Thoracic aorta (tissue), 2 donors: ENCODE results near the gene DEPDC1B. TPM values are rescaled to one million over a fixed set of nuclear protein-coding genes. Genes with fewer than 3 reads are reported as not detected.
"Not testable (repeated sequence)": the region's sequence is repeated elsewhere in the genome, so short reads cannot be mapped to it uniquely, and the experiment has no call there.

Source experiments
- ATAC-seq: fragments of 150-250 bp; one replicate; pipeline ENCODE4 v1.8.0; 2017; ENCODE audit warnings: low read depth; ENCODE audit not compliant: insufficient number of reproducible peaks, low FRiP score
- DNase-seq: peaks from one replicate; pipeline ENCODE4 v3.0.0-alpha.2; 2020; ENCODE audit warnings: low spot score
- H3K27ac ChIP-seq, 2 donors: fragments of 200-600 bp; sonication (generic); 1 replicate in 1 of 2; 2 replicates in 1 of 2; pipeline ENCODE4 v1.5.1; 2016; ENCODE audit warnings: mild to moderate bottlenecking in 2 of 2, moderate library complexity in 2 of 2
- H3K27me3 ChIP-seq: fragments of 200-600 bp; sonication (generic); replicated peaks from 2 replicates; pipeline ENCODE4 v1.6.0; 2016; ENCODE audit warnings: mild to moderate bottlenecking; ENCODE audit not compliant: insufficient read depth
- H3K36me3 ChIP-seq: fragments of 200-600 bp; sonication (generic); one replicate; pipeline ENCODE4 v1.5.1; 2016
- H3K4me1 ChIP-seq, 2 donors: fragments of 200-600 bp; sonication (generic); 1 replicate in 1 of 2; 2 replicates in 1 of 2; pipeline versions ENCODE4 v1.5.1 to v1.6.0; 2016; ENCODE audit warnings: low read depth in 2 of 2, mild to moderate bottlenecking in 1 of 2; ENCODE audit not compliant: control insufficient read depth in 1 of 2
- H3K4me3 ChIP-seq: fragments of 200-600 bp; sonication (generic); 2 replicates; pipeline ENCODE4 v1.5.1; 2016; ENCODE audit warnings: mild to moderate bottlenecking
- H3K9me3 ChIP-seq: fragments of 200-600 bp; sonication (generic); 2 replicates; pipeline ENCODE4 v1.5.1; 2016
- total RNA-seq, 2 donors: library from RNA; depleted of rRNA; stranded (reverse); fragments of >200 nt; gene quantifications; one replicate each; pipeline versions ENCODE4 v1.1.0 to v1.2.3, GENCODE V29; 2016
- TF ChIP-seq, protein P1 (sequence below): fragments of 200-600 bp; sonication (generic); IDR thresholded peaks from one replicate; pipeline ENCODE4 v1.5.1; 2019; ENCODE audit warnings: antibody characterized with exemption

The DEPDC1B gene
- total RNA-seq, 2 donors from 2014 or later: not detected

DNA sequence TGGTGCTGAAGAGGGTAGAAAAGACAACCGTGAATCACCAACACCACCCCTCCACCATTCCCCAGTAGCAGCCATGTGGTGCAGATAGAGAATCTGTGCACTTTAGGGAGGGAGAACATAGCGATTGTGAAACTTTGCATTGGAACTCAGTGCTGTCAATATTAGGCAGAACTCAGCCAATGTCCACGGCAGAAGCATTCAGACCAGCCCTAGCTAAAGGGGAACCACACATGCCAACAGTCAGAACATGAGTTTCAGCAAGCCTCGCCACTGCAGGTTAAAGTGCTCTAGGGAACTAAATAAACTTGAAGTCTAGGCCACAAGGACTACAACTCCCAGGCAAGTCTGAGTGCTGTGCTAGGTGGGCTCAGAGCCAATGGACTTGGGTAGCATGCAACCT is 38.5 kb upstream of the DEPDC1B start:
- no peaks in the 10 kb centered on the region for H3K9me3 ChIP-seq
- no peaks in the 10 kb centered on the region for H3K27me3 ChIP-seq
- TF ChIP-seq, protein P1, sequence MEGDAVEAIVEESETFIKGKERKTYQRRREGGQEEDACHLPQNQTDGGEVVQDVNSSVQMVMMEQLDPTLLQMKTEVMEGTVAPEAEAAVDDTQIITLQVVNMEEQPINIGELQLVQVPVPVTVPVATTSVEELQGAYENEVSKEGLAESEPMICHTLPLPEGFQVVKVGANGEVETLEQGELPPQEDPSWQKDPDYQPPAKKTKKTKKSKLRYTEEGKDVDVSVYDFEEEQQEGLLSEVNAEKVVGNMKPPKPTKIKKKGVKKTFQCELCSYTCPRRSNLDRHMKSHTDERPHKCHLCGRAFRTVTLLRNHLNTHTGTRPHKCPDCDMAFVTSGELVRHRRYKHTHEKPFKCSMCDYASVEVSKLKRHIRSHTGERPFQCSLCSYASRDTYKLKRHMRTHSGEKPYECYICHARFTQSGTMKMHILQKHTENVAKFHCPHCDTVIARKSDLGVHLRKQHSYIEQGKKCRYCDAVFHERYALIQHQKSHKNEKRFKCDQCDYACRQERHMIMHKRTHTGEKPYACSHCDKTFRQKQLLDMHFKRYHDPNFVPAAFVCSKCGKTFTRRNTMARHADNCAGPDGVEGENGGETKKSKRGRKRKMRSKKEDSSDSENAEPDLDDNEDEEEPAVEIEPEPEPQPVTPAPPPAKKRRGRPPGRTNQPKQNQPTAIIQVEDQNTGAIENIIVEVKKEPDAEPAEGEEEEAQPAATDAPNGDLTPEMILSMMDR: no peak
- H3K4me3 ChIP-seq: no peak overlapping the region
- no peak for ATAC-seq
- no peak for DNase-seq
- no peaks in the 10 kb centered on the region for H3K4me1 ChIP-seq
- no peaks in the 10 kb centered on the region for H3K36me3 ChIP-seq
- H3K27ac ChIP-seq: no peak overlapping the region

DNA sequence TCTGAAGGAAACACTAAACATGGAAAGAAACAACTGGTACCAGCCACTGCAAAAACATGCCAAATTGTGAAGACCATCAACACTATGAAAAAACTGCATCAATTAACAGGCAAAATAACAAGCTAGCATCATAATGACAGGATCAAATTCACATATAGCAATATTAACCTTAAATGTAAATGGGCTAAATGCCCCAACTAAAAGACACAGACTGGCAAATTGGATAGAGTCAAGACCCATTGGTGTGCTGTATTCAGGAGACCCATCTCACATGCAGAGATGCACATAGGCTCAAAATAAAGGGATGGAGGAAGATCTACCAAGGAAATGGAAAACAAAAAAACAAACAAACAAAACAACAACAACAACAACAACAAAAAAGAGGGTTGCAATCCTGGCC is 30.9 kb upstream of the DEPDC1B start:
- not testable (repeated sequence) for H3K27ac ChIP-seq, H3K9me3 ChIP-seq, DNase-seq, H3K36me3 ChIP-seq, H3K4me3 ChIP-seq, H3K27me3 ChIP-seq, ATAC-seq, H3K4me1 ChIP-seq

DNA sequence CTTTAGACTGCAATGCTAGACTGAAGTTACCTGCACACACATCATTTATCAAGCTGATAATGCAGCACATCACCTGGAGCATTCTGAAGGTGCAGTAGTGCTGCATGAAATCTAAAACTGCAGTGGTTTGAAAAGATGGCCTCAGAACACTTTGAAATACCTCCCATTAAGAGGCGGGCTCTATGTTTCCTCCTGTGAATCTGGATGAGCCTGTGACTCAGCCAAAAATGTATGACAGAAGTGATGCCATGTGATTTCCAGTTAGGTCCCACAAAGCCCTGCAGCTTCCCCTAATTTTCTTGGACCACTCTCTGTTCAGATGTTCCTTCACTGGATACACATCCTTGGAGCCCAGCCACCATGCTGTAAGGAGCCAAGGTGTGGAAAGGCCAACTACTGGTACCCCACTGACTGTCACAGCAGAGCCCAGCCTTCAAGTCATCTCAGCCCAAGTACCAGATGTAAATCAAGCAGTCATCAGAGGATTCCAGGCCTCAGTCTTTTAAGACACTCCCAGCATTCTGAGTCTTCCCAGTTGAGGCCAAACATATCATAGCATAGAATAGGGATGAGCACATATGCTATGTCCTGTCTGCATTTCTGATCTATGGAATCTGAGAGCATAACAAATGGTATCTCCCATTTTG is 27.2 kb upstream of the DEPDC1B start:
- no peak for DNase-seq
- no peaks in the 10 kb centered on the region for H3K36me3 ChIP-seq
- no peak overlapping the region for H3K4me3 ChIP-seq
- H3K9me3 ChIP-seq: no peaks in the 10 kb centered on the region
- no peak for ATAC-seq
- H3K27ac ChIP-seq: no peak overlapping the region
- TF ChIP-seq, protein P1: no peak
- H3K27me3 ChIP-seq: no peaks in the 10 kb centered on the region
- H3K4me1 ChIP-seq: no peaks in the 10 kb centered on the region

DNA sequence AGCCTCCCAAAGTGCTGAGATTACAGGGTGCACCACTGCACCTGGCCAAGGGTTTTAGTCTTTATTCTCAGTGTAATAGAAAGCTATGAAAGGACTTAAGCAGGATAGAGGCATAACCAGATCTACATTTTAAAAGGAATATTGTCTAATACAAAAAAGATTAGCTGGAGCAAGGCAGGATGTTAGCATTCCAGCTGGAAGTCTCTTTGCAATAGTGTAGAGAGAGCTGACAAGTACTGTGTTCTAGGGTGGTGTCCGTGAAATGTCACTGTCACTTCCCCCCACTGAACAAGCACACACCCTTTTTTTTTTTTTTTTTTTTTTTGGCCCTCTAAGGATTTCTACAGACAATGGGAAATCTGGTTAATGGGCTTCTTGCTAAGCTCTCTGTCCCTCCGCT is 24.2 kb upstream of the DEPDC1B start:
- Histone ChIP-seq H3K27ac (no peak overlapping the region), H3K4me3 (no peak overlapping the region), H3K36me3 (no peaks in the 10 kb centered on the region), H3K27me3 (no peaks in the 10 kb centered on the region), H3K9me3 (no peaks in the 10 kb centered on the region), H3K4me1 (no peaks in the 10 kb centered on the region)
- DNase-seq (no peak), ATAC-seq (no peak)
- TF ChIP-seq, protein P1: no peak

DNA sequence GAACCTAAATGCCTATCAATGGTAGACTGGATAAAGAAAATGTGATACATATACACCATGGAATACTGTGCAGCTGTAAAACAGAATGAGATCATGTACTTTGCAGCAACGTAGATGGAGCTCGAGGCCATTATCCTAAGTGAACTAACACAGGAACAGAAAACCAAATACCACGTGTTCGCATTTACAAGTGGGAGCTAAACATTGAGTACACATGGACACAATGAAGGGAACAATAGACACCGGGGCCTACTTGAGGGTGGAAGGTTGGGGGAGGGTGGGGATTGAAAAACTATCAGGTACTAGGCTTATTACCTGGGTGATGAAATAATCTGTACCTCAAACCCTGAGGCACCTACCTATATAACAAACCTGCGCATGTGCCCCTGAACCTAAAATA is 22.4 kb upstream of the DEPDC1B start:
- no peak overlapping the region for H3K4me3 ChIP-seq
- H3K36me3 ChIP-seq: no peaks in the 10 kb centered on the region
- H3K27me3 ChIP-seq: no peaks in the 10 kb centered on the region
- no peaks in the 10 kb centered on the region for H3K9me3 ChIP-seq
- DNase-seq (no peak), ATAC-seq (no peak)
- TF ChIP-seq, protein P1: no peak
- H3K4me1 ChIP-seq: no peaks in the 10 kb centered on the region
- no peak overlapping the region for H3K27ac ChIP-seq

- no peaks in the 10 kb centered on the region for H3K4me1 ChIP-seq
- H3K27ac ChIP-seq: no peak overlapping the region
- no peaks in the 10 kb centered on the region for H3K36me3 ChIP-seq
- TF ChIP-seq, protein P1: no peak
- H3K9me3 ChIP-seq: no peaks in the 10 kb centered on the region
- no peak for DNase-seq
- no peak overlapping the region for H3K4me3 ChIP-seq
- H3K27me3 ChIP-seq: no peaks in the 10 kb centered on the region
- no peak for ATAC-seq
Measured at GRCh38 chr5:60719329-60719728, 19.4 kb upstream of the DEPDC1B start.
